Muscle of leg (tissue), 11 donors: ENCODE data around the gene ESPL1. TPM values are rescaled to one million over a fixed set of nuclear protein-coding genes. Genes with fewer than 3 reads are reported as not detected.

Experiments used
- DNase-seq: peaks from one replicate; pipeline ENCODE4 v3.0.0; 2013
- H3K27ac ChIP-seq: one replicate; pipeline ENCODE4 v1.5.1; 2013; ENCODE audit warnings: mild to moderate bottlenecking, low read length, control low read depth
- H3K27me3 ChIP-seq: one replicate; pipeline ENCODE4 v1.6.1; 2013; ENCODE audit warnings: low read length; ENCODE audit not compliant: control insufficient read depth, insufficient read depth
- H3K36me3 ChIP-seq: one replicate; pipeline ENCODE4 v1.6.1; 2013; ENCODE audit warnings: low read length; ENCODE audit not compliant: control insufficient read depth, insufficient read depth
- H3K4me1 ChIP-seq: one replicate; pipeline ENCODE4 v1.6.1; 2013; ENCODE audit warnings: low read length; ENCODE audit not compliant: control insufficient read depth, insufficient read depth
- H3K4me3 ChIP-seq: one replicate; pipeline ENCODE4 v1.5.1; 2013; ENCODE audit warnings: low read length, control low read depth
- H3K9me3 ChIP-seq: replicated peaks from 2 replicates; pipeline ENCODE4 v1.6.1; 2013; ENCODE audit warnings: low read depth, low read length; ENCODE audit not compliant: control insufficient read depth
- WGBS: methylation state at CpG from one replicate; pipeline ENCODE4 v1.1.5; 2013; ENCODE audit warnings: missing lambda C conversion rate; ENCODE audit not compliant: insufficient coverage; 5-methylcytosine and 5-hydroxymethylcytosine counted together
- polyA plus RNA-seq, 8 donors: library from polyadenylated mRNA; unstranded; fragments of 120-200 nt; gene quantifications; one replicate each; pipeline versions ENCODE4 v1.2.1 to v1.2.3, GENCODE V29; 2013; ENCODE audit warnings: inconsistent platforms in 1 of 8, low replicate concordance in 1 of 8; ENCODE audit not compliant: insufficient read length in 8 of 8, insufficient read depth in 1 of 8
- total RNA-seq: library from RNA; stranded (reverse); fragments of 120-200 nt; gene quantifications from one replicate; pipeline ENCODE4 v1.2.4, GENCODE V29; 2013

ESPL1 gene
- total and polyA plus RNA-seq, 9 donors: 4.0 to 9.8 (median 5.8) TPM

GRCh38 chr12:53299454-53300180 lies 31.5 kb downstream of the ESPL1 start, which contains the start of gene MYG1:
Gene MYG1 (plus strand): TSS chr12:53299695. CDS start chr12:53299738, 43 bp downstream.
- WGBS: under 1% methylated on average over 44 of the region's 51 CpGs
- peak; percentile 93 for DNase-seq
- Histone ChIP-seq H3K9me3 (no peaks in the 10 kb centered on the region), H3K36me3 (peaks cover 37% of the 10 kb centered on the region), H3K27me3 (no peaks in the 10 kb centered on the region), H3K4me3 (peak within 1 kb of the TSS; percentile 91), H3K4me1 (peaks cover 30% of the 10 kb centered on the region), H3K27ac (peak within 1 kb of the TSS; percentile 81)

GRCh38 chr12:53300187-53300586 lies 32.1 kb downstream of the ESPL1 start:
- Histone ChIP-seq H3K36me3 (peaks cover 39% of the 10 kb centered on the region), H3K27ac (peak overlapping the region; percentile 81), H3K27me3 (no peaks in the 10 kb centered on the region), H3K4me3 (peak overlapping the region; percentile 91), H3K9me3 (no peaks in the 10 kb centered on the region), H3K4me1 (peaks cover 25% of the 10 kb centered on the region)
- DNase-seq: no peak
- WGBS: 3% methylated on average over 12 of the region's 12 CpGs

GRCh38 chr12:53302903-53303302 lies 34.8 kb downstream of the ESPL1 start:
- Histone ChIP-seq H3K27me3 (no peaks in the 10 kb centered on the region), H3K4me3 (no peak overlapping the region), H3K36me3 (peaks cover 56% of the 10 kb centered on the region), H3K27ac (no peak overlapping the region), H3K9me3 (no peaks in the 10 kb centered on the region), H3K4me1 (peaks cover 15% of the 10 kb centered on the region)
- WGBS: 94% methylated on average over 3 of the region's 5 CpGs
- no peak for DNase-seq

- H3K36me3 ChIP-seq: peaks cover 78% of the 10 kb centered on the region
- WGBS: 97% methylated on average over 10 of the region's 10 CpGs
- H3K9me3 ChIP-seq: no peaks in the 10 kb centered on the region
- H3K4me3 ChIP-seq: no peak overlapping the region
- no peak overlapping the region for H3K27ac ChIP-seq
- H3K27me3 ChIP-seq: no peaks in the 10 kb centered on the region
- H3K4me1 ChIP-seq: no peaks in the 10 kb centered on the region
- no peak for DNase-seq
Measured at GRCh38 chr12:53306826-53307225, 38.7 kb downstream of the ESPL1 start.

GRCh38 chr12:53308276-53308675 lies 40.2 kb downstream of the ESPL1 start:
- no peak for DNase-seq
- H3K36me3 ChIP-seq: peaks cover 66% of the 10 kb centered on the region
- H3K9me3 ChIP-seq: no peaks in the 10 kb centered on the region
- H3K27me3 ChIP-seq: no peaks in the 10 kb centered on the region
- H3K27ac ChIP-seq: no peak overlapping the region
- 78% methylated on average over 2 of the region's 4 CpGs for WGBS
- no peaks in the 10 kb centered on the region for H3K4me1 ChIP-seq
- H3K4me3 ChIP-seq: no peak overlapping the region

- Histone ChIP-seq H3K4me1 (no peaks in the 10 kb centered on the region), H3K9me3 (no peaks in the 10 kb centered on the region), H3K36me3 (peaks cover 55% of the 10 kb centered on the region), H3K27me3 (no peaks in the 10 kb centered on the region), H3K27ac (no peak overlapping the region), H3K4me3 (no peak overlapping the region)
- DNase-seq: no peak
- 91% methylated on average over 1 of the region's 3 CpGs for WGBS
Measured at GRCh38 chr12:53313996-53314395, 45.9 kb downstream of the ESPL1 start.

- H3K4me1 ChIP-seq: peaks cover 20% of the 10 kb centered on the region
- peaks cover 27% of the 10 kb centered on the region for H3K36me3 ChIP-seq
- H3K27ac ChIP-seq: peak overlapping the region; percentile 97
- H3K9me3 ChIP-seq: no peaks in the 10 kb centered on the region
- peak overlapping the region; percentile 66 for H3K4me3 ChIP-seq
- WGBS: 18% methylated on average over 5 of the region's 10 CpGs
- no peaks in the 10 kb centered on the region for H3K27me3 ChIP-seq
- no peak for DNase-seq
Measured at GRCh38 chr12:53320352-53321195, 52.5 kb downstream of the ESPL1 start.

GRCh38 chr12:53324113-53324778 lies 56.1 kb downstream of the ESPL1 start:
- peak; percentile 45 for DNase-seq
- H3K36me3 ChIP-seq: peaks cover 9% of the 10 kb centered on the region
- H3K27ac ChIP-seq: peak overlapping the region; percentile 95
- peaks cover 26% of the 10 kb centered on the region for H3K4me1 ChIP-seq
- H3K9me3 ChIP-seq: no peaks in the 10 kb centered on the region
- WGBS: 45% methylated on average over 10 of the region's 28 CpGs
- H3K4me3 ChIP-seq: peak overlapping the region; percentile 80
- H3K27me3 ChIP-seq: peaks cover 12% of the 10 kb centered on the region

GRCh38 chr12:53324779-53325510 lies 56.8 kb downstream of the ESPL1 start:
- Histone ChIP-seq H3K27me3 (peaks cover 12% of the 10 kb centered on the region), H3K27ac (peak overlapping the region; percentile 95), H3K4me3 (peak overlapping the region; percentile 80), H3K4me1 (peaks cover 26% of the 10 kb centered on the region), H3K36me3 (peaks cover 6% of the 10 kb centered on the region), H3K9me3 (no peaks in the 10 kb centered on the region)
- peak; percentile 97 for DNase-seq
- under 1% methylated on average over 53 of the region's 69 CpGs for WGBS
